A673 (cell line): ENCODE results near the gene IQGAP2. TPM values are rescaled to one million over a fixed set of nuclear protein-coding genes. Genes with fewer than 3 reads are reported as not detected.

Experiments used
- BruUV-seq: library from RNA; stranded (reverse); fragments of 400-500 nt; replicated peaks from 2 replicates; lab custom pipeline; 2021; lab: Mats Ljungman, UMichigan
- CTCF ChIA-PET: fragments of 300-600 bp; sonication (Branson Sonifier 250); formaldehyde crosslinking; loops from one replicate; lab custom pipeline; 2022; ENCODE audit warnings: antibody characterized with exemption; lab: Charles Lee
- POLR2A ChIA-PET: fragments of 300-600 bp; sonication (Branson Sonifier 250); formaldehyde crosslinking; loops from one replicate; lab custom pipeline; 2022; ENCODE audit warnings: antibody characterized with exemption; ENCODE audit not compliant: low non-redundant PET; lab: Charles Lee
- DNase-seq: peaks from one replicate; pipeline ENCODE4 v3.0.0-alpha.2; 2015; ENCODE audit warnings: low spot score
- H3K27ac ChIP-seq: fragments of 200-600 bp; sonication (generic); 2 replicates; pipeline ENCODE4 v1.5.1; 2016; ENCODE audit warnings: mixed run types, low read depth, mild to moderate bottlenecking, mixed read lengths, antibody characterized with exemption, low read length; ENCODE audit not compliant: poor library complexity, severe bottlenecking
- H3K27me3 ChIP-seq: fragments of 200-600 bp; sonication (generic); replicated peaks from 2 replicates; pipeline ENCODE4 v1.6.1; 2017; ENCODE audit warnings: mixed run types, low read depth, mild to moderate bottlenecking, mixed read lengths, antibody characterized with exemption, low read length; ENCODE audit not compliant: insufficient read depth, poor library complexity
- H3K36me3 ChIP-seq: fragments of 200-600 bp; sonication (generic); 2 replicates; pipeline ENCODE4 v1.6.1; 2016; ENCODE audit warnings: mixed run types, mild to moderate bottlenecking, mixed read lengths, antibody characterized with exemption, low read length; ENCODE audit not compliant: insufficient read depth, poor library complexity, severe bottlenecking
- H3K4me1 ChIP-seq: fragments of 200-600 bp; sonication (generic); 2 replicates; pipeline ENCODE4 v1.6.1; 2017; ENCODE audit warnings: mixed run types, mild to moderate bottlenecking, mixed read lengths, antibody characterized with exemption, low read length; ENCODE audit not compliant: insufficient read depth, poor library complexity, severe bottlenecking
- H3K4me3 ChIP-seq: fragments of 200-600 bp; sonication (generic); 2 replicates; pipeline ENCODE4 v1.5.1; 2016; ENCODE audit warnings: low read depth, mixed run types, mild to moderate bottlenecking, mixed read lengths, low read length; ENCODE audit not compliant: poor library complexity, severe bottlenecking
- H3K9me3 ChIP-seq: fragments of 200-600 bp; sonication (generic); 2 replicates; pipeline ENCODE4 v1.6.1; 2016; ENCODE audit warnings: mixed run types, low read depth, mild to moderate bottlenecking, mixed read lengths, antibody characterized with exemption, low read length; ENCODE audit not compliant: poor library complexity, severe bottlenecking
- CTCF ChIP-seq: fragments of 300-800, 200-600 bp; sonication (generic); conservative IDR thresholded peaks from 2 replicates; pipeline ENCODE4 v1.5.1; 2017; ENCODE audit warnings: low read depth, mild to moderate bottlenecking, antibody characterized with exemption, low read length, moderate library complexity, mixed read lengths
- EZH2 ChIP-seq: fragments of 200-600 bp; sonication (generic); IDR thresholded peaks from 2 replicates; pipeline ENCODE4 v1.6.1; 2017; ENCODE audit warnings: borderline replicate concordance, low read depth, mild to moderate bottlenecking, mixed read lengths, antibody characterized with exemption, low read length; ENCODE audit not compliant: poor library complexity, severe bottlenecking
- intact Hi-C: fragments of 100-400 bp; cut with micrococcal nuclease; formaldehyde crosslinking; loops from one replicate; pipeline ENCODE4 v1.10.0; 2022; ENCODE audit not compliant: unreplicated experiment
- total RNA-seq: library from RNA; stranded (reverse); gene quantifications from 2 replicates; pipeline ENCODE4 v1.2.3, GENCODE V29; 2021

The IQGAP2 gene
- total RNA-seq, 1 experiment from 2014 or later: 26.8 TPM

GRCh38 chr5:76389513-76390154 lies 13.5 kb upstream of the IQGAP2 start:
- H3K27me3 ChIP-seq: no peaks in the 10 kb centered on the region
- H3K27ac ChIP-seq: no peak overlapping the region
- H3K9me3 ChIP-seq: no peaks in the 10 kb centered on the region
- CTCF ChIA-PET: no interaction called here
- peaks cover 22% of the 10 kb centered on the region for H3K4me1 ChIP-seq
- TF ChIP-seq EZH2 (no peak), CTCF (no peak)
- no peaks in the 10 kb centered on the region for H3K36me3 ChIP-seq
- H3K4me3 ChIP-seq: no peak overlapping the region
- no TSS peak for BruUV-seq
- no peak for DNase-seq
- POLR2A ChIA-PET: no interaction called here
- intact Hi-C loops: no loop called here

- POLR2A ChIA-PET: no interaction called here
- no TSS peak for BruUV-seq
- CTCF ChIA-PET: no interaction called here
- no peak for TF ChIP-seq EZH2
- TF ChIP-seq CTCF: no peak
- no peak for DNase-seq
- intact Hi-C loops: no loop called here
- Histone ChIP-seq H3K4me3 (no peak overlapping the region), H3K4me1 (peaks cover 22% of the 10 kb centered on the region), H3K9me3 (no peaks in the 10 kb centered on the region), H3K27me3 (no peaks in the 10 kb centered on the region), H3K27ac (no peak overlapping the region), H3K36me3 (no peaks in the 10 kb centered on the region)
Observed at GRCh38 chr5:76391014-76391413, 12.1 kb upstream of the IQGAP2 start.

- TF ChIP-seq EZH2 (no peak), CTCF (no peak)
- ChIA-PET CTCF (no interaction called here), POLR2A (no interaction called here)
- peaks cover 22% of the 10 kb centered on the region for H3K4me1 ChIP-seq
- no peak overlapping the region for H3K4me3 ChIP-seq
- DNase-seq: peak; percentile 60
- no peaks in the 10 kb centered on the region for H3K9me3 ChIP-seq
- no TSS peak for BruUV-seq
- H3K27ac ChIP-seq: peak overlapping the region; percentile 55
- H3K36me3 ChIP-seq: no peaks in the 10 kb centered on the region
- intact Hi-C loops: no loop called here
- H3K27me3 ChIP-seq: no peaks in the 10 kb centered on the region
Observed at GRCh38 chr5:76393035-76393680, 9.9 kb upstream of the IQGAP2 start.
